ENCODE data around the gene MAB21L1. TPM values are rescaled to one million over a fixed set of nuclear protein-coding genes. Genes with fewer than 3 reads are reported as not detected.

MAB21L1 gene
- total RNA-seq, 2 experiments from 2014 or later = not detected

GRCh38 chr13:35496761-35497386, 20.4 kb upstream of the MAB21L1 start:
- H3K27ac Mint-ChIP-seq = no peak overlapping the region
- no peaks in the 10 kb centered on the region for H3K27me3 Mint-ChIP-seq
- H3K36me3 Mint-ChIP-seq = no peaks in the 10 kb centered on the region
- intact Hi-C loops (cut with micrococcal nuclease) = no loop called here
- no peak for DNase-seq
- H3K4me3 Mint-ChIP-seq = no peak overlapping the region
- CTCF ChIA-PET = interaction anchor here (0.6 kb wide), 1 partner anchor 13 kb away, joined by 3 read pairs; no protein-coding TSS in a partner anchor
- peaks cover 3% of the 10 kb centered on the region for H3K9me3 Mint-ChIP-seq
- no peaks in the 10 kb centered on the region for H3K4me1 Mint-ChIP-seq (ENCODE audit: low read depth)
- POLR2A ChIA-PET = no interaction called here

GRCh38 chr13:35496006-35496405, 19.5 kb upstream of the MAB21L1 start:
- intact Hi-C loops (cut with micrococcal nuclease) = no loop called here
- Mint-ChIP-seq H3K36me3 (no peaks in the 10 kb centered on the region), H3K27me3 (no peaks in the 10 kb centered on the region), H3K27ac (no peak overlapping the region), H3K4me3 (no peak overlapping the region), H3K4me1 (ENCODE audit: low read depth) (no peaks in the 10 kb centered on the region), H3K9me3 (peaks cover 3% of the 10 kb centered on the region)
- ChIA-PET POLR2A (no interaction called here), CTCF (interaction anchor here (0.6 kb wide), 1 partner anchor 14 kb away, joined by 3 read pairs; no protein-coding TSS in a partner anchor)
- no peak for DNase-seq

GRCh38 chr13:35489050-35489449, 12.6 kb upstream of the MAB21L1 start:
- POLR2A ChIA-PET = no interaction called here
- peaks cover 5% of the 10 kb centered on the region for H3K9me3 Mint-ChIP-seq
- CTCF ChIA-PET = no interaction called here
- no peaks in the 10 kb centered on the region for H3K27me3 Mint-ChIP-seq
- H3K4me3 Mint-ChIP-seq = no peak overlapping the region
- H3K4me1 Mint-ChIP-seq (ENCODE audit: low read depth) = no peaks in the 10 kb centered on the region
- DNase-seq = no peak
- no peaks in the 10 kb centered on the region for H3K36me3 Mint-ChIP-seq
- no peak overlapping the region for H3K27ac Mint-ChIP-seq
- intact Hi-C loops (cut with micrococcal nuclease) = no loop called here

GRCh38 chr13:35485424-35485823, 8.9 kb upstream of the MAB21L1 start:
- peaks cover 2% of the 10 kb centered on the region for H3K27me3 Mint-ChIP-seq
- CTCF ChIA-PET = no interaction called here
- POLR2A ChIA-PET = no interaction called here
- no peak for DNase-seq
- H3K9me3 Mint-ChIP-seq = peaks cover 2% of the 10 kb centered on the region
- H3K4me1 Mint-ChIP-seq (ENCODE audit: low read depth) = no peaks in the 10 kb centered on the region
- H3K27ac Mint-ChIP-seq = no peak overlapping the region
- intact Hi-C loops (cut with micrococcal nuclease) = no loop called here
- no peak overlapping the region for H3K4me3 Mint-ChIP-seq
- no peaks in the 10 kb centered on the region for H3K36me3 Mint-ChIP-seq

GRCh38 chr13:35484384-35484783, 7.9 kb upstream of the MAB21L1 start:
- Mint-ChIP-seq H3K9me3 (peaks cover 2% of the 10 kb centered on the region), H3K27ac (no peak overlapping the region), H3K4me3 (no peak overlapping the region), H3K27me3 (peaks cover 5% of the 10 kb centered on the region), H3K4me1 (ENCODE audit: low read depth) (no peaks in the 10 kb centered on the region), H3K36me3 (no peaks in the 10 kb centered on the region)
- intact Hi-C loops (cut with micrococcal nuclease) = no loop called here
- no peak for DNase-seq
- CTCF ChIA-PET = no interaction called here
- POLR2A ChIA-PET = no interaction called here

GRCh38 chr13:35483761-35484160, 7.3 kb upstream of the MAB21L1 start:
- POLR2A ChIA-PET = no interaction called here
- no peaks in the 10 kb centered on the region for H3K36me3 Mint-ChIP-seq
- no peak overlapping the region for H3K4me3 Mint-ChIP-seq
- peaks cover 10% of the 10 kb centered on the region for H3K27me3 Mint-ChIP-seq
- CTCF ChIA-PET = no interaction called here
- H3K9me3 Mint-ChIP-seq = peaks cover 2% of the 10 kb centered on the region
- H3K27ac Mint-ChIP-seq = no peak overlapping the region
- DNase-seq = no peak
- intact Hi-C loops (cut with micrococcal nuclease) = no loop called here
- H3K4me1 Mint-ChIP-seq (ENCODE audit: low read depth) = no peaks in the 10 kb centered on the region

GRCh38 chr13:35482527-35482926, 6.0 kb upstream of the MAB21L1 start:
- Mint-ChIP-seq H3K27ac (no peak overlapping the region), H3K36me3 (no peaks in the 10 kb centered on the region), H3K27me3 (peaks cover 20% of the 10 kb centered on the region), H3K4me1 (ENCODE audit: low read depth) (no peaks in the 10 kb centered on the region), H3K4me3 (no peak overlapping the region), H3K9me3 (peaks cover under 1% of the 10 kb centered on the region)
- intact Hi-C loops (cut with micrococcal nuclease) = no loop called here
- DNase-seq = no peak
- CTCF ChIA-PET = no interaction called here
- POLR2A ChIA-PET = no interaction called here

- H3K4me3 Mint-ChIP-seq = no peak overlapping the region
- peaks cover 28% of the 10 kb centered on the region for H3K27me3 Mint-ChIP-seq
- H3K4me1 Mint-ChIP-seq (ENCODE audit: low read depth) = no peaks in the 10 kb centered on the region
- H3K9me3 Mint-ChIP-seq = no peaks in the 10 kb centered on the region
- H3K36me3 Mint-ChIP-seq = no peaks in the 10 kb centered on the region
- no peak for DNase-seq
- intact Hi-C loops (cut with micrococcal nuclease) = no loop called here
- ChIA-PET CTCF (no interaction called here), POLR2A (no interaction called here)
- H3K27ac Mint-ChIP-seq = no peak overlapping the region
These were observed 5.3 kb upstream of the MAB21L1 start for GRCh38 chr13:35481777-35482176.

GRCh38 chr13:35480346-35480745, 3.9 kb upstream of the MAB21L1 start:
- peaks cover 7% of the 10 kb centered on the region for H3K36me3 Mint-ChIP-seq
- peaks cover 42% of the 10 kb centered on the region for H3K27me3 Mint-ChIP-seq
- H3K4me3 Mint-ChIP-seq = no peak overlapping the region
- no peak for DNase-seq
- CTCF ChIA-PET = no interaction called here
- intact Hi-C loops (cut with micrococcal nuclease) = no loop called here
- H3K27ac Mint-ChIP-seq = no peak overlapping the region
- POLR2A ChIA-PET = no interaction called here
- H3K4me1 Mint-ChIP-seq (ENCODE audit: low read depth) = peaks cover 12% of the 10 kb centered on the region
- H3K9me3 Mint-ChIP-seq = no peaks in the 10 kb centered on the region

GRCh38 chr13:35479706-35480105, 3.2 kb upstream of the MAB21L1 start:
- no peaks in the 10 kb centered on the region for H3K9me3 Mint-ChIP-seq
- CTCF ChIA-PET = no interaction called here
- no peak for DNase-seq
- H3K36me3 Mint-ChIP-seq = peaks cover 7% of the 10 kb centered on the region
- POLR2A ChIA-PET = no interaction called here
- peaks cover 17% of the 10 kb centered on the region for H3K4me1 Mint-ChIP-seq (ENCODE audit: low read depth)
- intact Hi-C loops (cut with micrococcal nuclease) = loop anchor here (10.0 kb wide), 1 partner anchor 535 kb away; the partner anchor contains the start of gene NBEA
- H3K27me3 Mint-ChIP-seq = peaks cover 48% of the 10 kb centered on the region
- no peak overlapping the region for H3K4me3 Mint-ChIP-seq
- no peak overlapping the region for H3K27ac Mint-ChIP-seq

- Mint-ChIP-seq H3K36me3 (peaks cover 7% of the 10 kb centered on the region), H3K27ac (no peak overlapping the region), H3K27me3 (peaks cover 53% of the 10 kb centered on the region), H3K4me3 (no peak overlapping the region), H3K9me3 (no peaks in the 10 kb centered on the region), H3K4me1 (ENCODE audit: low read depth) (peaks cover 17% of the 10 kb centered on the region)
- POLR2A ChIA-PET = no interaction called here
- CTCF ChIA-PET = no interaction called here
- DNase-seq = no peak
- intact Hi-C loops (cut with micrococcal nuclease) = loop anchor here (10.0 kb wide), 1 partner anchor 534 kb away; the partner anchor contains the start of gene NBEA
These were observed 2.6 kb upstream of the MAB21L1 start for GRCh38 chr13:35479038-35479492.

GRCh38 chr13:35478271-35479037, 2.0 kb upstream of the MAB21L1 start:
- H3K4me1 Mint-ChIP-seq (ENCODE audit: low read depth) = peaks cover 17% of the 10 kb centered on the region
- POLR2A ChIA-PET = no interaction called here
- H3K36me3 Mint-ChIP-seq = peaks cover 7% of the 10 kb centered on the region
- CTCF ChIA-PET = no interaction called here
- H3K4me3 Mint-ChIP-seq = no peak overlapping the region
- peaks cover 55% of the 10 kb centered on the region for H3K27me3 Mint-ChIP-seq
- no peak for DNase-seq
- intact Hi-C loops (cut with micrococcal nuclease) = loop anchor here (10.0 kb wide), 1 partner anchor 534 kb away; the partner anchor contains the start of gene NBEA
- no peak overlapping the region for H3K27ac Mint-ChIP-seq
- no peaks in the 10 kb centered on the region for H3K9me3 Mint-ChIP-seq

Data from activated CD4-positive, alpha-beta memory T cell treated with anti-CD3 and anti-CD28 coated beads for 36 hours (primary cell).